Activated naive CD4-positive, alpha-beta T cell treated with Interleukin-2 at 50 U/mL for 16 hours (primary cell): ENCODE measurements around the gene KRTAP9-9.
"Not testable (repeated sequence)": the region's sequence is repeated elsewhere in the genome, so short reads cannot be mapped to it uniquely, and the experiment has no call there.

Source experiments
- DNase-seq: peaks from one replicate; pipeline ENCODE4 v3.0.0-alpha.2; 2020

KRTAP9-9 gene

DNA sequence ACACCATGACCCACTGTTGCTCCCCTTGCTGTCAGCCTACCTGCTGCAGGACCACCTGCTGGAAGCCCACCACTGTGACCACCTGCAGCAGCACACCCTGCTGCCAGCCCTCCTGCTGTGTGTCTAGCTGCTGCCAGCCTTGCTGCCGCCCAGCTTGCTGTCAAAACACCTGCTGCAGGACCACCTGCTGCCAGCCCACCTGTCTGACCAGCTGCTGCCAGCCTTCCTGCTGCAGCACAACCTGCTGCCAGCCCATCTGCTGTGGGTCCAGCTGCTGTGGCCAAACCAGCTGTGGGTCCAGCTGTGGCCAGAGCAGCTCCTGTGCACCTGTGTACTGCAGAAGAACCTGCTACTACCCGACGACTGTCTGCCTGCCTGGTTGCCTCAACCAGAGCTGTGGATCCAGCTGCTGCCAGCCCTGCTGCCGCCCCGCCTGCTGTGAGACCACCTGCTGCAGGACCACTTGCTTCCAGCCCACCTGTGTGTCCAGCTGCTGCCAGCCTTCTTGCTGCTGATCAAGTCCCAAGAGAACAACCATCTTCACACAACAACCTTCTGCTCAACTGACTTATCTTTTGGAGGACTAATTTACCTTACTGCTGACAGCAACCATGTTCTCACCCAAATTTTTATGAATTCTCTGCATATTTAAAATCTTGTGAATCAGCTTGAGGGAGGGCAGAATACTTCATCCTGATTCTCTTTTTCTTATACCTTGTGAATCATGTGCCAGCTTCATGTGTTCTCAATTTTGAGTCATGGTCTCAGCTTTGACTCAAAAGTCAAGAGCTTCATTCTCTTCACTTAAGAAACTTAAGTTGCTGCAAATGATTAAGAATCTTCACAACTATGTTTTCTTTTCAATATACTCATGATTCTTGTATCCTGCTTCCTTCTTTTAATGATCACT, at the start of gene KRTAP9-9:
TSS of gene KRTAP9-9 (plus strand) at position 4 of the 910 bp plus-strand sequence.
- DNase-seq = not testable (repeated sequence)

DNA sequence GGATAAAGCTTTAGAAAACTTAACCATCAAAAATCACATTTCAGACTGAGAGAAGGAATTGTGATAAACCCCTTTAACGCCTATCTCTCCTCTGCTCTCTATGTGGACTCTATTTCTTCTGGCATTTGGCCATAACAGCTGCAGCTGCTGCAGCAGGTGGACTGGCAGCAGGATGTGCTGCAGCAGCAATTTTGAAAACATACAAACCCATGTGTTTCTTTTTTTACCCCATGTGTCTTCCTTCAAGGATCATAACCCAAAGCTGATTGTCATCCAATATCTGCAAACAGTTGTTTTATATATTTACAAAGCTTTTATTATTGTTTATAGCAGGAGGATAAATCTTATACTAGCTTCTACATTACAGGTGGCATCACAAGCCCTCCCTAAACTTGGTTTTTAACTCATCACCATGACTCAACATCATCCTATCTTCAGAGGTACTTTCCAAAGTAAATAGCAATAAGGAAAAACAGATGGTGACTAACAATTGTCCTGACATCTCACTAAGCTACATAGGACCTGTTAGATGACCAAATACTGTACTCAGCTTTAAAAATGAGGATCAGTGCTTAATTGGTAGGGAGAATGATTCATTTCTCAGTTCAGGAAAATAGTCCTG, 43.2 kb upstream of the KRTAP9-9 start:
- DNase-seq = no peak

DNA sequence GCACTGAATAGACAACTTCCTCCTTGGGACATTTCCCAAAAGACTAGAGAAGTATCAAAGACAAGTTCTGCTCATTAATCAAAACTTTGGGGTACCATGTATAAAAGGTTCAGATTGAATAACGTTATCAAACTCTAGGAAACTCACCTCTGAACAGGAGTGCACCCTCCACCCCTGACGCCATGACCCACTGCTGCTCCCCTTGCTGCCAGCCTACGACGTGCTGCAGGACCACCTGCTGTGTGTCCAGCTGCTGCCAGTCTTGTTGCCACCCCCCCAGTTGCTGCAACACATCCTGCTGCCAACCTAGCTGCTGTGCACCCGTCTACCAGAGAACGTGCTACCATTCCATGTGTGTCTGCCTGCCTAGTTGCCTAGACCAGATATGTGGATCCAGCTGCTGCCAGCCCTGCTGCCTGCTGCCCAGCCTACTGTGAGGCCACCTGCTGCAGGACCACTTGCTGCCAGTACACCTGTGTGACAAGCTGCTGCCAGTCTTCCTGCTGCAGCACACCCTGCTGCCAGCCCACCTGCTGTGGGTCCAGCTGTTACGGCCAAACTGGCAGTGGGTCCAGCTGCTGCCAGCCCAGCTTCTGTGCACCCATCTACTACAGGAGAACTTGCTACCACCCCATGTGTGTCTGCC, 42.5 kb upstream of the KRTAP9-9 start:
- no peak for DNase-seq

DNA sequence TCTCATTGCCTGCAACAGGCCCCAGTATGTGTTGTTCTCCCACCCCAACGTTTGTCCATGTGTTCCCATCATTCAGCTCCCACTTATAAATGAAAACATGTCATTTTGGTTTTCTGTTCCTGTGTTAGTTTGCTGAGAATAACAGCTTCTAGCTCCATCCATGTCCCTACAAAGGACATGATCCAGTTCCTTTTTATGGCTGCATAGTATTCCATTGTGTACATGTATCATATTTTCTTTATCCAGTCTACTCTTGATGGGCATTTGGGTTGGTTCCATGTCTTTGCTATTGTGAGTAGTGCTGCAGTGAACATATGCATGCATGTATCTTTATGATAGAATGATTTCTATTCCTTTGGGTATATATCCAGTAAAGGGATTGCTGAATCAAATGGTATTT, 39.5 kb upstream of the KRTAP9-9 start:
- no peak for DNase-seq

DNA sequence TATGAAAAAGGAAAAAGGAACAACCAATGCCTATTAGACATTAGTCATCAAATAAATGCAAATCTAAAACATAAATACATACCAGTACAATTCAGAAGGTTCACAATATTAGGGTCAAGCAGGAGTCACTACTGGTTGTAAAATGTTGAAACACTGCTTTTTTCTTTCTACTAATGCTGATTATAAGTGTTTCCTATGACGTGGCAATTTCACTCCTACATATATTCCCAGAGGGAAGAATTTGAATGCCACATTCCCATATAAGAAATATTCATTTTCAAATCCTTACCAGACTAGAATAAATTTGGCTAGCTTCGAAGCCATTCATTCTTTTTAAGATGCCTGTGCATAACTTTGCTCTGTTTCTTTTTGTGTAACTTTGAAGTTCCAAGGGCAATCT, 31.4 kb upstream of the KRTAP9-9 start:
- no peak for DNase-seq

DNA sequence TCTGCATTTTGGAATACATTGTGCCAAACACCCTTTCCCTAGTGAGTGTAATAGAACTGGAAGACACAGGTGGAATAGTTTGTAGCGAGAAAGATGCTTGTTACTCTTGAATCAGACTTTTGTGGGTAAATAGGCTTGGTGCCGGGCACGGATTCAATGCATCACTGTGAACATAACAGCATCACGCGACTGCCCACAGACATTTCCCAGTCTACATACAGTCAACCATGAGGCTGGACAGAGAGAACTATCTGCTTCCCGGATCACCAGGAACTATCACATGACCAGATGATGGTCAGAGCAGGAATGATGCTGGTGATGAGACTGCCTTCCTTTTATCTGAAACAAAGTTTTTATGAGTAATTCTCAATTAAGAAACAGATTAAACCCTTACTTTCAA, 29.1 kb upstream of the KRTAP9-9 start:
- no peak for DNase-seq

DNA sequence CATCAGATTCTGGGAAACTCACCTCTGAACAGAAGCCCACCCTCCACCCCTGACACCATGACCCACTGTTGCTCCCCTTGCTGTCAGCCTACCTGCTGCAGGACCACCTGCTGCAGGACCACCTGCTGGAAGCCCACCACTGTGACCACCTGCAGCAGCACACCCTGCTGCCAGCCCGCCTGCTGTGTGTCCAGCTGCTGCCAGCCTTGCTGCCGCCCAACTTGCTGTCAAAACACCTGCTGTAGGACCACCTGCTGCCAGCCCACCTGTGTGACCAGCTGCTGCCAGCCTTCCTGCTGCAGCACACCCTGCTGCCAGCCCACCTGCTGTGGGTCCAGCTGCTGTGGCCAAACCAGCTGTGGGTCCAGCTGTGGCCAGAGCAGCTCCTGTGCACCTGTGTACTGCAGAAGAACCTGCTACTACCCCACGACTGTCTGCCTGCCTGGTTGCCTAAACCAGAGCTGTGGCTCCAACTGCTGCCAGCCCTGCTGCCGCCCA, 28.5 kb upstream of the KRTAP9-9 start, which contains the start of gene KRTAP9-2:
TSS of gene KRTAP9-2 (plus strand) at position 51 of the 498 bp plus-strand sequence. CDS start at position 58, 7 bp downstream.
- DNase-seq = not testable (repeated sequence)

DNA sequence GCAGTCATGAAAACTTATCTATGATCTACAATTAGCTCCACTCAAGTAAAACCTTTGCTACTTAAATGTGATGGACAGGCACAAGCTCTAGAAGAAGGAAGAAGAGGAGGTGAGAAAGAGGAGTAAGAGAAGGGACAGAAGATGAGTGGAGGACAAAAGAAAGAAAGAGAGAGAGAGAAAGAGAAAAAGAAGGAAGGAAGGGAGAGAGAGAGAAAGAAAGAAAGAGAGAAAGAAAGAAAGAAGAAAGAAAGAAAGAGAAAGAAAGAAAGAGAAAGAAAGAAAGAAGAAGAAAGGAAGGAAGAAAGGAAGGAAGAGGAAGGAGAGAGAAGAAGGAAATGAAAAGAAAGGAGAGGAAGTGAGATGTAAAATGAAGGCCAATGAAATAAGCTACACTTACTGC, 25.1 kb upstream of the KRTAP9-9 start:
- DNase-seq = no peak

DNA sequence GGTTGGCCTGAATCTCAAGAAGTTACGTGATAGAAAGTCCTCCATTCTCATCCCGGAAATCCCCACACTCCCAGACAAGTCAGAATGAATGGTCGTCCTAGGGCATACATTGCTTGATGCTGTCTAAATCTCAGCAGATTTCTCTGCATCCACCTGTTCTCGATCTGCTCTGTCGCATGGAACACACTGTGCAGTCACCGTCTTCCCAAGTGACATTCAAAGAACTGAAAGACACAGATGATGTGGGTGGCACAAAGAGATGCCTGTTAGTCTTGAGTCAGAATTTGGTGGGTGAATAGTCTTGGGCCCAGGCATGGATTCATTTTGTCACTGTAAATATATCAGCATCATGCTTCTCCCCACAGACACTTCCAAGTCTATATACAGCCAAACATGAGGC, 23.5 kb upstream of the KRTAP9-9 start:
- DNase-seq = no peak

DNA sequence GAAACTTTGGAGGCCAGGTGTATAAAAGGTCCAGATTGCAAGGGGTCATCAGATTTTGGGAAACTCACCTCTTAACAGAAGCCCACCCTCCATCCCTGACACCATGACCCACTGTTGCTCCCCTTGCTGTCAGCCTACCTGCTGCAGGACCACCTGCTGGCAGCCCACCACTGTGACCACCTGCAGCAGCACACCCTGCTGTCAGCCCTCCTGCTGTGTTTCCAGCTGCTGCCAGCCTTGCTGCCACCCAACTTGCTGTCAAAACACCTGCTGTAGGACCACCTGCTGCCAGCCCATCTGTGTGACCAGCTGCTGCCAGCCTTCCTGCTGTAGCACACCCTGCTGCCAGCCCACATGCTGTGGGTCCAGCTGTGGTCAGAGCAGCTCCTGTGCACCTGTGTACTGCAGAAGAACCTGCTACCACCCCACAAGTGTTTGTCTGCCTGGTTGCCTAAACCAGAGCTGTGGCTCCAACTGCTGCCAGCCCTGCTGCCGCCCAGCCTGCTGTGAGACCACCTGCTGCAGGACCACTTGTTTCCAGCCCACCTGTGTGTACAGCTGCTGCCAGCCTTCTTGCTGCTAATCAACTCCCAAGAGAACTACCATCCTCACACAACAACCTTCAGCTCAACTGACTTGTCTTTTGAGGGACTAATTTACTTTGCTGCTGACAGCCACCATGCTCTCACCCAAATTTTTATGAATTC, 22.6 kb upstream of the KRTAP9-9 start, which contains the start of gene KRTAP9-3:
TSS of gene KRTAP9-3 (plus strand) at position 51 of the 707 bp plus-strand sequence. CDS start at position 104, 53 bp downstream.
- not testable (repeated sequence) for DNase-seq

DNA sequence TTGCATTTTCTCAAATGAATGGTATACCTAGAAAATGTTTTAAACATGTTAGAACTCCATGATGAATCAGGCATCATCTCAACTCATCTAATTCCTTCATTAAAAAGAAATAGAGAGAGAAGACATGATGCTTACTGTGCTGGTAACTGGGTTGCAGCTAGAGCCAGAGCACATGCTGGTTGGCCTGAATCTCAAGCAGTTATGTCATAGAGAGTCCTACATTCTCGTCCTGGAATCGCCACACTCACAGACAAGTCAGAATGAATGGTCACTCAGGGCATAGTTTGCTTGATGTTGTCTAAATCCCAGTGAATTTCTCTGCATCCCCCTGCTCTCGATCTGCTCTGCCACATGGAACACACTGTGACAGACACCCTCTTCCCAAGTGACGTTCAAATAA, 18.1 kb upstream of the KRTAP9-9 start:
- DNase-seq = not testable (repeated sequence)

DNA sequence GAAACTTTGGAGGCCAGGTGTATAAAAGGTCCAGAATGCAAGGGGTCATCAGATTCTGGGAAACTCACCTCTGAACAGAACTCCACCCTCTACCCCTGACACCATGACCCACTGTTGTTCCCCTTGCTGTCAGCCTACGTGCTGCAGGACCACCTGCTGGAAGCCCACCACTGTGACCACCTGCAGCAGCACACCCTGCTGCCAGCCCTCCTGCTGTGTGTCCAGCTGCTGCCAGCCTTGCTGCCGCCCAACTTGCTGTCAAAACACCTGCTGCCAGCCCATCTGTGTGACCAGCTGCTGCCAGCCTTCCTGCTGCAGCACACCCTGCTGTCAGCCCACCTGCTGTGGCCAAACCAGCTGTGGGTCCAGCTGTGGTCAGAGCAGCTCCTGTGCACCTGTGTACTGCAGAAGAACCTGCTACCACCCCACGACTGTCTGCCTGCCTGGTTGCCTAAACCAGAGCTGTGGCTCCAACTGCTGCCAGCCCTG, 17.2 kb upstream of the KRTAP9-9 start, which contains the start of gene KRTAP9-8:
TSS of gene KRTAP9-8 (plus strand) at position 51 of the 489 bp plus-strand sequence. CDS start at position 104, 53 bp downstream.
- DNase-seq = not testable (repeated sequence)

DNA sequence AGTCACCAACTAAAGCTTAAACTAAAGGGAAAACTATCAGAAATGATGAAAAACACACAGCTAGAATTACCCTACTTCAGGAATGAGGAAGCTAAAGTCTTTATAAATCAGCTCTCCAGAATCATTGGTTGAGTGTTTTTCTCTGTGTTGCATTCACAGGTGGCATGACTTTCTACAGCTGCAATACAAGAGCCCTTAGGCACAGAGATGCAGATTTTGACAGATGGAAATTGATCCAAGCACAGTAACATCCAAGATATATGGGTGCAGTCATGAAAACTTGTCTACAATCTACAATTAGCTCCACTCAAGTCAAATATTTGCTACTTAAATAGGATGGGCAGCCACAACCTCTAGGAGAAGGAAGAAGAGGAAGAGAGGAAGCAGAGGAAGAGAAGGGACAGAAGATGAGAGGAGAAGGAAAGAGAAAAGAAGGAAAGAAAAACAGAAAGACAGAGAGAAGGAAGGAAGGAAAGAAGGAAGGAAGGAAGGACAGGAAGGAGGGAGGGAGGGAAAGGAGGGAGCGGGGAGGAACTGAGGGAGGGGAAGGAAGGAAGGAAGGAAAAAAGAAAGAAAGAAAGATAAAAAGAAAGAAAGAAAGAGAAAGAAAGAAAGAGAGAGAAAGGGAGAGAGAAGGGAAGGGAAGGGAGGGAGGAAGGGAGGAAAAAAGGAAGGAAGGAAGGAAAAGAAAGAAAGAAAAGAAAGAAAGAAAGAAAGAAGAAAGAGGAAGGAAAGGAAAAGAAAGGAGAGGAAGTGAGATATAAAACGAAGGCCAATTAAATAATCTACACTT, 8.0 kb upstream of the KRTAP9-9 start:
- DNase-seq = not testable (repeated sequence)

DNA sequence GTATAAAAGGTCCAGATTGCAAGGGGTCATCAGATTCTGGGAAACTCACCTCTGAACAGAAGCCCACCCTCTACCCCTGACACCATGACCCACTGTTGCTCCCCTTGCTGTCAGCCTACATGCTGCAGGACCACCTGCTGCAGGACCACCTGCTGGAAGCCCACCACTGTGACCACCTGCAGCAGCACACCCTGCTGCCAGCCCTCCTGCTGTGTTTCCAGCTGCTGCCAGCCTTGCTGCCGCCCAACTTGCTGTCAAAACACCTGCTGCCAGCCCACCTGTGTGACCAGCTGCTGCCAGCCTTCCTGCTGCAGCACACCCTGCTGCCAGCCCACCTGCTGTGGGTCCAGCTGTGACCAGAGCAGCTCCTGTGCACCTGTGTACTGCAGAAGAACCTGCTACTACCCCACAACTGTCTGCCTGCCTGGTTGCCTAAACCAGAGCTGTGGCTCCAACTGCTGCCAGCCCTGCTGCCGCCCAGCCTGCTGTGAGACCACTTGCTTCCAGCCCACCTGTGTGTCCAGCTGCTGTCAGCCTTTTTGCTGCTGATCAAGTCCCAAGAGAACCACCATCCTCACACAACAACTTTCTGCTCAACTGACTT, 5.4 kb upstream of the KRTAP9-9 start, which contains the start of gene KRTAP9-4:
TSS of gene KRTAP9-4 (plus strand) at position 51 of the 604 bp plus-strand sequence. CDS start at position 85, 34 bp downstream.
- DNase-seq = not testable (repeated sequence)

DNA sequence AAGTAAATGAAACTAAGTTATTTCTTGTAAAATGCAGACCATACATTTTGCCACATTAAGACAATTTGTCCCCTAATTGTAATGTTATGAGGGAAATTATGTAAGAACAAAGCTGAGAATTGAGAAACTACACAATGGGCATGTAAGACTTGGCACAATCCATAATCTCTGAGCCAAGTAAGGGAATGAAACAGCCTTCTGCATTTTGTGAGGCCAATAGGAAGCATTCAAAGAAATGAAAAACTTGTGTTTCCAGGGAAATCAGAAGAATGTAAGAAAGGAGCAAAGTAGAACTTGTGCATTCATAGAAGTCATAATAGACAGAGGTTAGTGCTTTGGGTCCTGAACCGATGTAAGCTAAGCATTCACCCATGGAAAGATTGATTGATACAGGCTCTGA, 3.9 kb upstream of the KRTAP9-9 start:
- DNase-seq = no peak

DNA sequence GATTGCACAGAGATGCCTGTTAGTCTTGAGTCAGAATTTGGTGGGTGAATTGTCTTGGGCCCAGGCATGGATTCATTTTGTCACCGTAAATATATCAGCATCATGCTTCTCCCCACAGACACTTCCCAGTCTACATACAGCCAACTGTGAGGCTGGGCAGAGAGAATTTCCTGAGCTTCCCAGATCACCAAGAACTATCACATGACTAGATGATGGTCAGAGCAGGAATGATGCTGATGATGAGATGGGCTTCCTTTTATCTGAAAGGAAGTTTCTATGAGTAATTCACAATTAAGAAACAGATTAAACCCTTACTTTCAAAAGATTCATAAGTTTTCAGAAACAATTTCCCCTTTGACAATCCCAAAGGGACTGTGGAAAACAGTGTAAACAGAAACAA, 323 bp upstream of the KRTAP9-9 start:
- DNase-seq = no peak

DNA sequence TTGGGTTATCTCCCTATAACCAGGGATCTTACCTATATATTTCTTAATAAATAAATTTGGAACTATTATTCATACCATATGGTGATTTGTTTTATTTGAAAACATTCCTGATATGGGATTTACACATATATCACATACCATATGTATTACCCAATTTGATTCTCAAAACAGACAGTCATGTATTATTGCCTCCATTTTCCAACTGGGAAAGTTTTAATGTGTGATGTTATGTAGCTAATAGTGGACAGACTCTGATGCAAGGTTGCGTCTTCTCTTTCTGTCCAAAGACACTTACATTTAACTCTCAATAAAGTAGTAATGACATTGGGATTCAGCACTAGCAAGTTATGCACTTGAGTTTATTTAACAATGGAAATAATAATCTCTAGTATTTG, 1.1 kb downstream of the KRTAP9-9 start:
- no peak for DNase-seq

DNA sequence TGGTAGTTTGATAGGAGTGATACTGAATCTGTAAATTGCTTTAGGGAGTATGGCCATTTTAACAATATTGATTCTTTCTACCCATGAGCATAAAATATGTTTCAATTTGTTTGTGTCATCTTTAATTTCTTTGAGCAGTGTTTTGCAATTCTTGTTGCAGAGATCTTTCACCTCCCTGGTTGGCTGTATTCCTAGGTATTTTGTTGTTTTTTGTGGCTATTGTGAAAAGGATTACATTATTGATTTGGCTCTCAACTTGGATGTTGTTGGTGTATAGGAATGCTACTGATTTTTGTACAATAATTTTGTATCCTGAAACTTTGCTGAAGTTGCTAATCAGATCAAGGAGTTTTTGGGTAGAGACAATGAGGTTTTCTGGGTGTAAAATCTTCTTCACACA, 3.2 kb downstream of the KRTAP9-9 start:
- DNase-seq = no peak

DNA sequence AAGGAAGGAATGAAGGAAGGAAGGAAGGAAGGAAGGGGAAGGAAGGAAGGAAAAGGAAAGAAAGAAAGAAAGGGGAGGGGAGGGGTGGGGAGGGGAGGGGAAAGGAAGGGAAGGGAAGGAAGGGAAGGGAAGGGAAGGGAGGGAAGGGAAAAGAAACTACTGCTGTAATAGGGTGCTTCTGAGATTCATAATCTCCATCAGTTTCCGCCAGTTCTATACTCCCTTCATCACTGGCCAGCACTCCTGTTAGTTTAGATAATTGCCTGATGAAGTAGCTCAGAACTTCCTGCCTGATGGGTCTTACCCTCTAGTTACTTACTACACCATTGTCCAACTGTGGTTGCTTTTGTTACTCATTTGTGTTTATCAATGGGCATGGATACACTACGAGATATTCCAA, 8.0 kb downstream of the KRTAP9-9 start:
- DNase-seq = no peak

DNA sequence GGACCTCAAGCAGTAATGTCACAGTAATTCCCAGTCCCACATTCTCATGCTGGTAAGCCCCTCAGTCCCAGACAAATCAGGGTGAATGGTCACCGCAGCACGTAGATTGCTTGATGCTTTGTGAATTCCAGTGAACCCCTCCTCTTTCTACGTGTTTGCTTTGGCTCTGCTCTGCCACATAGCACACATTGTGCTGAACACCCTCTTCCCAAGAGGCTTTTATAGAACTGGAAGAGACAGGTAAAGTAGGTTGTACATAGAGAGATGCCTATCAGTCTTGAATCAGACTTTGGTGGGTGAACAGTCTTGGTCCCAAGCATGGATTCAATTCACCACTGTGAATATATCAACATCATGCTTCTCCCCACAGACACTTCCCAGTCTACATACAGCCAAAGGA, 9.4 kb downstream of the KRTAP9-9 start:
- no peak for DNase-seq

DNA sequence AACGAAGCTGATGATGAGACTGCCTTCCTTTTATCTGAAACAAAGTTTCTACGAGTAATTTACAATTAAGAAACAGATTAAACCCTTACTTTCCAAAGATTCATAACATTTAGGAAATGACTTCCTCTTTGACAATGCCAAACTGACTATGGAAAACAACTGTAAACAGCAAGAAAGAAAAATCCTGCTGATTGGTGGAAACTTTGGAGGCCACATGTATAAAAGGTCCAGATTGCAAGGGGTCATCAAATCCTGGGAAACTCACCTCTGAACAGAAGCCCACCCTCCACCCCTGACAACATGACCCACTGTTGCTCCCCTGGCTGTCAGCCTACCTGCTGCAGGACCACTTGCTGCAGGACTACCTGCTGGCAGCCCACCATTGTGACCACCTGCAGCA, 9.9 kb downstream of the KRTAP9-9 start, which contains the start of gene KRTAP9-6:
TSS of gene KRTAP9-6 (plus strand) at position 301 of the 400 bp plus-strand sequence. CDS start at position 301, 0 bp downstream.
- no peak for DNase-seq
